MM.1S (cell line): ENCODE results near the gene CAMKK2.

ENCODE experiments used
- DNase-seq: peaks from one replicate; pipeline ENCODE4 v3.0.0-alpha.2; 2015
- H2AFZ ChIP-seq: fragments of 300-600 bp; sonication (generic); 2 replicates; pipeline ENCODE4 v1.6.0; 2016; ENCODE audit warnings: antibody characterized with exemption, low read length
- H3F3A ChIP-seq: fragments of 300-600 bp; sonication (generic); 2 replicates; pipeline ENCODE4 v1.6.1; 2016; ENCODE audit warnings: mild to moderate bottlenecking, antibody characterized with exemption, low read length, moderate library complexity, mixed read lengths; ENCODE audit not compliant: insufficient read depth
- H3K27ac ChIP-seq: fragments of 300-600 bp; sonication (generic); 2 replicates; pipeline ENCODE4 v1.5.1; 2016; ENCODE audit warnings: mild to moderate bottlenecking, low read length
- H3K27me3 ChIP-seq: fragments of 300-600 bp; sonication (generic); replicated peaks from 2 replicates; pipeline ENCODE4 v1.6.0; 2016; ENCODE audit warnings: low read length; ENCODE audit not compliant: insufficient read depth
- H3K36me3 ChIP-seq: fragments of 300-600 bp; sonication (generic); replicated peaks from 2 replicates; pipeline ENCODE4 v1.6.1; 2016; ENCODE audit warnings: mild to moderate bottlenecking, low read length, mixed read lengths; ENCODE audit not compliant: insufficient read depth
- H3K4me1 ChIP-seq: fragments of 300-600 bp; sonication (generic); 2 replicates; pipeline ENCODE4 v1.6.1; 2016; ENCODE audit warnings: low read length, mixed read lengths
- H3K4me2 ChIP-seq: fragments of 300-600 bp; sonication (generic); 2 replicates; pipeline ENCODE4 v1.6.0; 2016; ENCODE audit warnings: low read depth, low read length
- H3K4me3 ChIP-seq: fragments of 300-600 bp; sonication (generic); 2 replicates; pipeline ENCODE4 v1.5.1; 2016; ENCODE audit warnings: low read length, mixed read lengths
- H3K79me2 ChIP-seq: fragments of 300-600 bp; sonication (generic); 2 replicates; pipeline ENCODE4 v1.6.1; 2016; ENCODE audit warnings: mixed run types, low read length, mixed read lengths
- H3K9ac ChIP-seq: fragments of 300-600 bp; sonication (generic); 2 replicates; pipeline ENCODE4 v1.6.1; 2016; ENCODE audit warnings: low read length, mixed read lengths
- H3K9me2 ChIP-seq: fragments of 300-600 bp; sonication (generic); replicated peaks from 2 replicates; pipeline ENCODE4 v1.6.1; 2016; ENCODE audit warnings: mild to moderate bottlenecking, low read length, mixed read lengths; ENCODE audit not compliant: insufficient read depth
- H3K9me3 ChIP-seq: fragments of 300-600 bp; sonication (generic); replicated peaks from 2 replicates; pipeline ENCODE4 v1.6.1; 2016; ENCODE audit warnings: mild to moderate bottlenecking, low read length, mixed read lengths; ENCODE audit not compliant: insufficient read depth
- H4K20me1 ChIP-seq: fragments of 300-600 bp; sonication (generic); 2 replicates; pipeline ENCODE4 v1.6.1; 2016; ENCODE audit warnings: mild to moderate bottlenecking, low read length, moderate library complexity, mixed read lengths; ENCODE audit not compliant: insufficient read depth
- CTCF ChIP-seq: fragments of 300-600 bp; sonication (generic); IDR thresholded peaks from 2 replicates; pipeline ENCODE4 v1.5.1; 2016; ENCODE audit warnings: antibody characterized with exemption, low read length, mixed read lengths
- EZH2 ChIP-seq: fragments of 300-600 bp; sonication (generic); optimal IDR thresholded peaks from 2 replicates; pipeline ENCODE3; 2017; ENCODE audit warnings: low read depth, mild to moderate bottlenecking, antibody characterized with exemption, low read length, mixed read lengths
- EZH2phosphoT487 ChIP-seq: fragments of 300-600 bp; sonication (generic); IDR thresholded peaks from 2 replicates; pipeline ENCODE4 v1.6.1; 2018; ENCODE audit warnings: antibody characterized with exemption, low read length

CAMKK2 gene

GRCh38 chr12:121248622-121249021 is 47.9 kb downstream of the CAMKK2 start:
- no peaks in the 10 kb centered on the region for H3K9me2 ChIP-seq
- H3K79me2 ChIP-seq, result no peaks in the 10 kb centered on the region
- H3K4me1 ChIP-seq, result no peaks in the 10 kb centered on the region
- H3K9me3 ChIP-seq, result no peaks in the 10 kb centered on the region
- no peak for TF ChIP-seq EZH2phosphoT487
- TF ChIP-seq CTCF, result no peak
- no peak for TF ChIP-seq EZH2
- no peak overlapping the region for H2AFZ ChIP-seq
- H3F3A ChIP-seq, result no peaks in the 10 kb centered on the region
- H4K20me1 ChIP-seq, result no peaks in the 10 kb centered on the region
- no peak overlapping the region for H3K4me2 ChIP-seq
- H3K27ac ChIP-seq, result no peak overlapping the region
- DNase-seq, result peak; percentile 16
- H3K4me3 ChIP-seq, result no peak overlapping the region
- no peak overlapping the region for H3K9ac ChIP-seq
- no peaks in the 10 kb centered on the region for H3K36me3 ChIP-seq
- H3K27me3 ChIP-seq, result no peaks in the 10 kb centered on the region

- Histone ChIP-seq H3K36me3 (no peaks in the 10 kb centered on the region), H3K9me2 (no peaks in the 10 kb centered on the region), H2AFZ (no peak overlapping the region), H3K27me3 (no peaks in the 10 kb centered on the region), H3K4me3 (no peak overlapping the region), H3K4me1 (no peaks in the 10 kb centered on the region), H3K9me3 (no peaks in the 10 kb centered on the region), H3K9ac (no peak overlapping the region), H3K4me2 (no peak overlapping the region), H3F3A (no peaks in the 10 kb centered on the region), H4K20me1 (no peaks in the 10 kb centered on the region), H3K27ac (no peak overlapping the region), H3K79me2 (no peaks in the 10 kb centered on the region)
- DNase-seq, result no peak
- TF ChIP-seq CTCF (no peak), EZH2 (no peak), EZH2phosphoT487 (no peak)
Observed at GRCh38 chr12:121246893-121247557, 49.5 kb downstream of the CAMKK2 start.

- Histone ChIP-seq H3K4me1 (no peaks in the 10 kb centered on the region), H3K9me2 (no peaks in the 10 kb centered on the region), H3K4me3 (no peak overlapping the region), H3K9me3 (no peaks in the 10 kb centered on the region), H4K20me1 (no peaks in the 10 kb centered on the region), H3K27me3 (no peaks in the 10 kb centered on the region), H3K79me2 (no peaks in the 10 kb centered on the region), H3F3A (no peaks in the 10 kb centered on the region), H3K27ac (no peak overlapping the region), H3K4me2 (no peak overlapping the region), H3K36me3 (no peaks in the 10 kb centered on the region), H2AFZ (no peak overlapping the region), H3K9ac (no peak overlapping the region)
- no peak for DNase-seq
- TF ChIP-seq EZH2phosphoT487, result no peak
- TF ChIP-seq CTCF, result no peak
Observed at GRCh38 chr12:121245951-121246350, 50.6 kb downstream of the CAMKK2 start.
